ENCODE results near the gene CDKN2D. TPM values are rescaled to one million over a fixed set of nuclear protein-coding genes. Genes with fewer than 3 reads are reported as not detected.

CDKN2D gene
- total and polyA plus RNA-seq, 2 of the 8 experiments (the other 6 are each of a cell fraction or from before 2014, with no cell fraction given) = 3.0 to 4.0 TPM

DNA sequence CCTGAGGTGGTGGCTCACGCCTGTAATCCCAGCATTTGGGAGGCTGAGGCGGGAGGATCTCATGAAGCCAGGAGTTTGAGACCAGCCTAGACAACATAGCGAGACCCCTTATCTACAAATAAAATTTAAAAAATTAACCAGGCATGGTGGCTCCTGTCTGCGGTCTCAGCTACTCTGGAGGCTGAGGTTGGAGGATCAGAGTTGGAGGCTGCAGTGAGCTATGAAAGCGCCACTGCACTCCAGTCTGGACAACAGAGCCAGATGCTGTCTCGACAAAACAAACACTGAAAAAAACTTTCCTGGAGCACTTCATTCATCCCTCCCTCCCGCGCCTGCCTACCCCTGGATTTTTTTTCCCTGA, 25.7 kb downstream of the CDKN2D start:
- H3K4me1 ChIP-seq (replicated peaks in 1 of 4; ENCODE audit: control insufficient read depth in 3 of 4, insufficient read depth in 4 of 4, low read length in 3 of 4) = peaks cover 0 to 4% (median 3%) of the 10 kb centered on the region in 4 experiments; a peak in 4 of 7 replicates
- peak overlapping the region; percentile 57 to 99 (median 88); a peak in 4 of 8 replicates for H3K4me3 ChIP-seq (ENCODE audit: extremely low read depth in 1 of 4, insufficient read depth in 2 of 4, low read depth in 3 of 4, low read length in 4 of 4)
- H2AFZ ChIP-seq (ENCODE audit: low read length) = no peak overlapping the region
- no peak overlapping the region for H3K27ac ChIP-seq (ENCODE audit: low read depth, low read length)
- H2BK120ac ChIP-seq (replicated peaks; ENCODE audit: low read depth, low read length) = no peak overlapping the region
- no peaks in the 10 kb centered on the region for H3K9me3 ChIP-seq (ENCODE audit: insufficient read depth in 2 of 2, low read depth in 1 of 2, low read length in 1 of 2)
- no peak for TF ChIP-seq CEBPB (IDR thresholded peaks at IDR 0.05; ENCODE audit: low read depth, low read length)
- TF ChIP-seq, protein P1, sequence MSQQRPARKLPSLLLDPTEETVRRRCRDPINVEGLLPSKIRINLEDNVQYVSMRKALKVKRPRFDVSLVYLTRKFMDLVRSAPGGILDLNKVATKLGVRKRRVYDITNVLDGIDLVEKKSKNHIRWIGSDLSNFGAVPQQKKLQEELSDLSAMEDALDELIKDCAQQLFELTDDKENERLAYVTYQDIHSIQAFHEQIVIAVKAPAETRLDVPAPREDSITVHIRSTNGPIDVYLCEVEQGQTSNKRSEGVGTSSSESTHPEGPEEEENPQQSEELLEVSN (IDR thresholded peaks at IDR 0.05) = no peak
- peaks cover 0 to 4% of the 10 kb centered on the region in 2 experiments for H4K20me1 ChIP-seq (replicated peaks in 1 of 2; ENCODE audit: control insufficient read depth in 1 of 2, insufficient read depth in 2 of 2, low read length in 2 of 2)
- DNase-seq (ENCODE audit: low read depth in 1 of 2, low spot score in 2 of 2) = no peak
- H4K5ac ChIP-seq (ENCODE audit: insufficient read length, low read depth, low read length) = no peak overlapping the region
- no peaks in the 10 kb centered on the region for H3K27me3 ChIP-seq (replicated peaks in 1 of 4; ENCODE audit: control insufficient read depth in 3 of 4, extremely low read depth in 1 of 4, insufficient read depth in 3 of 4, low read length in 3 of 4)
- H3K36me3 ChIP-seq (ENCODE audit: control insufficient read depth in 2 of 4, insufficient read depth in 4 of 4, low read length in 3 of 4) = peaks cover 0 to 7% (median 6%) of the 10 kb centered on the region in 4 experiments; a peak in 4 of 8 replicates
- H3K14ac ChIP-seq (ENCODE audit: insufficient read length) = no peak overlapping the region
- no peak overlapping the region for H3K4ac ChIP-seq (replicated peaks; ENCODE audit: insufficient read length, low read depth, low read length)
- no peak overlapping the region for H3K9ac ChIP-seq (replicated peaks in 1 of 4; ENCODE audit: extremely low read depth in 1 of 4, low read depth in 3 of 4, low read length in 3 of 4)
- no peak overlapping the region for H2BK5ac ChIP-seq (ENCODE audit: low read depth, low read length)
- peaks cover 2% of the 10 kb centered on the region; the same call in 1 of the 2 replicates for H3K23me2 ChIP-seq (ENCODE audit: low read depth, low read length)
- H2AK5ac ChIP-seq (ENCODE audit: low read depth, low read length) = no peak overlapping the region
- H2BK12ac ChIP-seq (ENCODE audit: low read depth, low read length) = no peak overlapping the region
- no peak overlapping the region for H4K8ac ChIP-seq (ENCODE audit: extremely low read depth, insufficient read depth, low read length)
- peaks cover 0 to 16% of the 10 kb centered on the region in 2 experiments; a peak in 2 of 4 replicates for H3K79me2 ChIP-seq (ENCODE audit: control insufficient read depth in 1 of 2, insufficient read depth in 2 of 2, low read length in 2 of 2)
- no peak overlapping the region for H3K56ac ChIP-seq (replicated peaks; ENCODE audit: insufficient read length, low read depth, low read length)
- H3K23ac ChIP-seq (ENCODE audit: insufficient read length) = no peak overlapping the region
- ChIA-PET POLR2A (ENCODE audit: partially characterized antibody) (interaction anchor here (0.6 to 1.6 kb wide), 10 partner anchors 8 to 85 kb away, joined by 3 to 7 read pairs (median 3); partner anchors contain the start of gene KEAP1), CTCF (ENCODE audit: partially characterized antibody) (interaction anchor here (0.6 to 4.2 kb wide), 15 partner anchors 8 to 329 kb away, joined by 3 to 25 read pairs (median 5); partner anchors contain the start of gene CDKN2D)
- H3K79me1 ChIP-seq (ENCODE audit: low read depth, low read length) = peaks cover 6% of the 10 kb centered on the region
- H3K4me2 ChIP-seq (ENCODE audit: insufficient read depth in 1 of 2, low read depth in 2 of 2, low read length in 2 of 2) = peak overlapping the region; percentile 44 to 57; a peak in 3 of 4 replicates
- H2BK15ac ChIP-seq (ENCODE audit: low read length) = no peak overlapping the region
- H4K91ac ChIP-seq (replicated peaks; ENCODE audit: insufficient read length, low read length) = no peak overlapping the region
- no peak overlapping the region for H2BK20ac ChIP-seq (ENCODE audit: low read length)
- FAIRE-seq = no peak
- WGBS, 2 experiments (ENCODE audit: extremely low coverage in 1 of 2, insufficient coverage in 1 of 2, insufficient read length in 1 of 2, insufficient replicate concordance in 2 of 2, low coverage in 1 of 2, low lambda C conversion rate in 2 of 2, missing lambda C conversion rate in 1 of 2) = 76% methylated on average over 8 of the region's 8 CpGs; no CpG with 5 or more reads in 1 of the 2 experiments
- H3K18ac ChIP-seq (ENCODE audit: extremely low read depth, low read length) = no peak overlapping the region

Measured in H1 (cell line).